Astrocyte of the spinal cord (primary cell): ENCODE measurements around the gene SAMHD1.

Experiments
- DNase-seq: peaks from one replicate; pipeline ENCODE4 v3.0.0; 2011; ENCODE audit warnings: low read depth, low spot score
- H3K4me3 ChIP-seq: 2 replicates; pipeline ENCODE4 v1.5.1; 2011; ENCODE audit warnings: low read depth, mild to moderate bottlenecking, low read length, moderate library complexity
- in situ Hi-C: cut with HindIII; loops from 2 replicates; pipeline ENCODE4 v1.10.0; 2017; ENCODE audit warnings: low sequenced_read_pairs
- TF ChIP-seq, protein P1 (sequence below): IDR thresholded peaks from 2 replicates; pipeline ENCODE4 v1.5.1; 2012; ENCODE audit warnings: low read depth, mild to moderate bottlenecking, low read length, inconsistent platforms

Gene SAMHD1

DNA sequence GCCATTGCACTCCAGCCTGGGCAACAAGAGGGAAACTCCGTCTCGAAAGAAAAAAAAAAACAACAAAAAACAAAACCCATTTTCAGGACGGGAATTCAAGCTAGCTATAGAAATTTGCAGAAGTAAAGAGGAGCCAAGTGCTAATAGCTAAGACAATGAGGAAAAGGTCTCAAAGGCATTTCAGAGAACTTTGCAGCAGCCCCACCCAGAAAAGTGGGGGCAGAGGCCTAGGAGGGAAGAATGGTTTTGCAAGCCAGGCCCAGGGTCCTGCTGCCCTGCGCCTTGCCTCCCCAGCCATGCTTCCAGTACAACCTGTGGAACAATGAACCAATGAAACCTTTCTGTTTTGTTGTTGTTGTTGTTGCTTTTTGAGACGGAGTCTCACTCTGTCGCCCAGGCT is 38.3 kb upstream of the SAMHD1 start:
- TF ChIP-seq, protein P1, sequence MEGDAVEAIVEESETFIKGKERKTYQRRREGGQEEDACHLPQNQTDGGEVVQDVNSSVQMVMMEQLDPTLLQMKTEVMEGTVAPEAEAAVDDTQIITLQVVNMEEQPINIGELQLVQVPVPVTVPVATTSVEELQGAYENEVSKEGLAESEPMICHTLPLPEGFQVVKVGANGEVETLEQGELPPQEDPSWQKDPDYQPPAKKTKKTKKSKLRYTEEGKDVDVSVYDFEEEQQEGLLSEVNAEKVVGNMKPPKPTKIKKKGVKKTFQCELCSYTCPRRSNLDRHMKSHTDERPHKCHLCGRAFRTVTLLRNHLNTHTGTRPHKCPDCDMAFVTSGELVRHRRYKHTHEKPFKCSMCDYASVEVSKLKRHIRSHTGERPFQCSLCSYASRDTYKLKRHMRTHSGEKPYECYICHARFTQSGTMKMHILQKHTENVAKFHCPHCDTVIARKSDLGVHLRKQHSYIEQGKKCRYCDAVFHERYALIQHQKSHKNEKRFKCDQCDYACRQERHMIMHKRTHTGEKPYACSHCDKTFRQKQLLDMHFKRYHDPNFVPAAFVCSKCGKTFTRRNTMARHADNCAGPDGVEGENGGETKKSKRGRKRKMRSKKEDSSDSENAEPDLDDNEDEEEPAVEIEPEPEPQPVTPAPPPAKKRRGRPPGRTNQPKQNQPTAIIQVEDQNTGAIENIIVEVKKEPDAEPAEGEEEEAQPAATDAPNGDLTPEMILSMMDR, result no peak
- in situ Hi-C loops, result no loop called here
- no peak overlapping the region for H3K4me3 ChIP-seq
- DNase-seq, result no peak

DNA sequence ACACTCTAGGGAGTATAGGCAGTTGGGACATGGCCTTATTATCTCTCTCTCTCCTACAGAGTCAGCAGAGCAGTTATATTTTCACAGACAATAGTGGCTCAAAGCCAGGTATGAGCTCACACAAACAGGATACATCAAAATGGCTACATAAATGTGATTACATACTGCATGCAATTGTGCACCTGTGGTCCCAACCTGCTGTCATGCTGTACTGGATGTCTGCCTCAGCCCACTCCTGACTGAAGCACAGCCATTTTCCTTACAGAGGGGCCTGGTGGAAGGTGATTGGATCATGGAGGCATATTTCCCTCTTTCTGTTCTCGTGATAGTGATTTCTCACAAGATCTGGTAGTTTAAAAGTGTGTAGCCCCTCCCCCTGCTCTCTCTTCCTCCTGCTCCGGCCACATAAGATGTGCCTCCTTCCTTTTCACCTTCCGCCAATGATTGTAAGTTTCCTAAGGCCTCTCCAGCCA is 37.0 kb upstream of the SAMHD1 start:
- TF ChIP-seq, protein P1, result no peak
- in situ Hi-C loops, result no loop called here
- peak; percentile 25 for DNase-seq
- no peak overlapping the region for H3K4me3 ChIP-seq

DNA sequence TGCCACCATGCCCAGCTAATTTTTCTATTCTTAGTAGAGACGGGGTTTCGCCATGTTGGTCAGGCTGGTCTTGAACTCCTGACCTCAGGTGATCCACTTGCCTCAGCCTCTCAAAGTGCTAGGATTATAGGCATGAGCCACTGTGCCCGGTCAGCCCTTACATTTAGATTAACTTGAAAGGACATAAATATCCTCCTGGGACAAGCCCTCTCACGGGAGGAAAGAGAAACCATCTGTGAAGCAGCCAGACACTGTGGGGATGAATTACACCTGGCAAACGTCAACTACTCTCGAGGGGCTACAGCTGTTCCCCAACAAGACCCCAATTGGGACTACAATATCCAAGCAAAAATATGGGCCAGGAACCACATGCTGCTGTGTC is 32.7 kb upstream of the SAMHD1 start:
- TF ChIP-seq, protein P1, result no peak
- in situ Hi-C loops, result no loop called here
- no peak overlapping the region for H3K4me3 ChIP-seq
- no peak for DNase-seq

DNA sequence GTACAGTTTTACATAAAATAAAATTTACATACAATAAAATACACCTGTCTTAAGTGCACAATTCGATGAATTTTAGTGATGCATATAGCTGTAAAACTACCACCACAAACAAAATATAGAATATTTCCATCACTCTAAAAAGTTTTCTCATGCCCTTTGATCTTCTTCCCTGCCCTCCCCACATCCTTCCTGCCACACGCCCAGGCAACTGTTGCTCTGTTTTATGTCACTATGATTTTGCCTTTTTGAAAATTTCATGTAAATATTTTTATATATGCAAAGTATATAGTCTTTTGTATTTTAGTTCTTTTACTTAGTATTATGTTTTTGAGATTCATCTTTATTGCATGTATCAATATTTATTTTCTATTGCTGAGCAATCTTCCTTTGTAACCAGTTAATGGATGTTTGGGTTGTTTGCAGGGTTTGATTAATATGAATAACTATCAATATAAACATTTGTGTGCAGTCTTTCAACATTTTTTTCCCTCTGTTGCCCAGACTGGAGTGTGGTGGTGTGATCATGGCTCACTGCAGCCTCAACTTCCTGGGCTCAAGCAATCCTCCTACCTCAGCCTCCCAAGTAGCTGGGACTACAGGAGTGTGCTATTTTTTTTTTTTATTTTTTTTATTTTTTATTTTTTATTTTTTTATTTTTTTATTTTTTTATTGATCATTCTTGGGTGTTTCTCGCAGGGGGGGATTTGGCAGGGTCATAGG is 23.8 kb upstream of the SAMHD1 start:
- TF ChIP-seq, protein P1, result no peak
- in situ Hi-C loops, result no loop called here
- H3K4me3 ChIP-seq, result no peak overlapping the region
- DNase-seq, result no peak

DNA sequence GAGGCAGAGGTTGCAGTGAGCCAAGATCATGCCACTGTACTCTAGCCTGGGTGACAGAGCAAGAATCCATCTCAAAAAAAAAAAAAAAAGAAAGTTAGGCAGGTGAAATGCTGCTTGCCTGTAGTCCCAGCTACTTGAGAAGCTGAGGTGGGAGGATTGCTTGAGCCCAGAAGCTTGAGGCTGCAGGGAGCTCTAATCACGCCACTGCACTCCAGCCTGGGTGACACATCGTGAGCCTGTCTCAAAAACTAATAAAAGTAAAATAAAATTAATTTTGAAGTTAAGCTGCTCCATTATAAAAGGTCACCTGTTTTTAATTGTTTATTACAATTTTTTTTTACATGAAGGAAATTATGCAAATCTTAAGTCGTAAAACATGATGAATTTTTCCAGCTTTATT is 23.2 kb upstream of the SAMHD1 start:
- in situ Hi-C loops, result no loop called here
- TF ChIP-seq, protein P1, result no peak
- no peak for DNase-seq
- no peak overlapping the region for H3K4me3 ChIP-seq

DNA sequence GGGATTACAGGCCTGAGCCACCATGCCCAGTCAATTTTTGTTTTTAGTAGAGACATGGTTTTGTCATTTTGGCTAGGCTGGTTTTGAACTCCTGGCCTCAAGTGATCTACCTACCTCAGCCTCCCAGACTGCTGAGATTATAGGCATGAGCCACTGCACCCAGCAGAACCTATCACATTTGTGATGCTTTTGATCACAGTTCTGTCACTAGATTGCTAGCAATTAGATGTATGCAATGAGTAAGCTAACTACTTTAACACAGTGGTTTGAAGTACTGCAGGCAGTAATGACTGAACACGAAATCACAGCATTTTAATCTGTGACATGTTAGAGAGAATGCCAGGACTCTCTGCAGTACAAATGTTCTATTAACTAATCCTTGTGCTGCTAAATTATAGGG is 19.6 kb upstream of the SAMHD1 start:
- TF ChIP-seq, protein P1, result no peak
- in situ Hi-C loops, result no loop called here
- DNase-seq, result no peak
- H3K4me3 ChIP-seq, result no peak overlapping the region
